Stimulated activated naive B cell treated with anti-CD40 and anti-IgM and Interleukin-4, amounts not matched to agents 10 μg/mL and 1 μg/mL and 100 μg/mL, for 72 hours (primary cell): ENCODE measurements around the gene NFKB1.

ENCODE experiments used
- ATAC-seq, 2 donors: fragments of 150-1000 bp; cut with Tn5 transposase; replicated peaks; 2 replicates each; pipeline ENCODE4 v1.10.0; 2021; ENCODE audit warnings: moderate library complexity in 1 of 2
- DNase-seq: peaks from one replicate; pipeline ENCODE4 v3.0.0; 2021
- H3K27ac Mint-ChIP-seq: one replicate; pipeline ENCODE4 v1.8.0; 2022; ENCODE audit warnings: mild to moderate bottlenecking, mixed read lengths
- H3K27me3 Mint-ChIP-seq, 2 donors: one replicate each; pipeline ENCODE4 v1.8.0; 2022; ENCODE audit warnings: mixed read lengths in 2 of 2
- H3K36me3 Mint-ChIP-seq, 2 donors: one replicate each; pipeline ENCODE4 v1.8.0; 2022; ENCODE audit warnings: mixed read lengths in 2 of 2, mild to moderate bottlenecking in 1 of 2
- H3K4me1 Mint-ChIP-seq, 2 donors: one replicate each; pipeline ENCODE4 v1.8.0; 2022; ENCODE audit warnings: mixed read lengths in 2 of 2, mild to moderate bottlenecking in 1 of 2
- H3K4me3 Mint-ChIP-seq, 2 donors: one replicate each; pipeline ENCODE4 v1.8.0; 2022; ENCODE audit warnings: mild to moderate bottlenecking in 2 of 2, mixed read lengths in 2 of 2, moderate library complexity in 1 of 2
- H3K9me3 Mint-ChIP-seq, 2 donors: one replicate each; pipeline ENCODE4 v1.8.0; 2022; ENCODE audit warnings: mixed read lengths in 2 of 2, mild to moderate bottlenecking in 1 of 2

The NFKB1 gene

GRCh38 chr4:102594000-102594399, 92.8 kb downstream of the NFKB1 start:
- Mint-ChIP-seq H3K9me3 (peaks cover 0 to 2% of the 10 kb centered on the region in 2 donors), H3K4me3 (no peak overlapping the region), H3K4me1 (peaks cover 51 to 72% of the 10 kb centered on the region in 2 donors), H3K27me3 (no peaks in the 10 kb centered on the region), H3K27ac (no peak overlapping the region), H3K36me3 (peaks cover 78 to 90% of the 10 kb centered on the region in 2 donors)
- no peak for DNase-seq
- ATAC-seq = no peak

GRCh38 chr4:102596532-102596931, 95.4 kb downstream of the NFKB1 start:
- Mint-ChIP-seq H3K27me3 (no peaks in the 10 kb centered on the region), H3K9me3 (no peaks in the 10 kb centered on the region), H3K36me3 (peaks cover 70 to 86% of the 10 kb centered on the region in 2 donors), H3K4me1 (peaks cover 51 to 76% of the 10 kb centered on the region in 2 donors), H3K27ac (peak overlapping the region; percentile 83), H3K4me3 (peak overlapping the region in 1 of 2 donors; percentile 16)
- no peak for DNase-seq
- ATAC-seq = no peak

DNA sequence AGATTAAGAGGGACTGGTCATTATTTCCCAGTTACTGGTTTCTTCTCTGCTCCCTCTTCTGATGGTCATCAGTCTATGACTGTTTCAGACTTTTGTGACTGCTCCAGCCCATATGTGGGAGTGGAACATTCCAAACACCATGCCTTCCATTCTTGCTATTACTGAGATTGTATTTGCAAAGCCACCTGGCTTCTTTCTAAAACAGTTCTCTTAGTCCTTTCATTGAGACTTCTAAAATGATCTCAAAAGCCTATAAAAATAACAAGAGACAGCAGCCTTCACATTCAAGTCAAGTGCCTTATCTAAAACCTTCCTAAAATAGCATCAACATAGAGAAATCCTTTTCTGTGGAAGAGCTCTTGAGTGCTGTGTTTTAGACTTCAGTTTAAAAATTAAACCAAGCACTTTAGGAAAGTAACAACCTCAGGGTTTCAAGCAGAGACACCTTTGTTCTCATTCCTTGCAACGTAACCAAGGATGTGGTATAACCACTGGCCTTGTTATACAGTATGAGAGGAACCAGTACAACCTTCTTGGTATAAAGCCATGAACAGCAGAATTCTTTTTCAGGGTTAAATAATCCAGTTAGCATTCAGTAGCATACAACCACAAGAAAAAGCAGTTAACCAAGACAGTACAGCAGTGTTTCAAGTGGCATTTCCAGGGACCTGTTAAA, 97.1 kb downstream of the NFKB1 start:
- DNase-seq (no peak), ATAC-seq (peak; percentile 83 to 84)
- Mint-ChIP-seq H3K36me3 (peaks cover 64 to 79% of the 10 kb centered on the region in 2 donors), H3K4me1 (peaks cover 41 to 61% of the 10 kb centered on the region in 2 donors), H3K27me3 (no peaks in the 10 kb centered on the region), H3K27ac (peak overlapping the region; percentile 89), H3K9me3 (no peaks in the 10 kb centered on the region), H3K4me3 (peak overlapping the region; percentile 61 to 64)

DNA sequence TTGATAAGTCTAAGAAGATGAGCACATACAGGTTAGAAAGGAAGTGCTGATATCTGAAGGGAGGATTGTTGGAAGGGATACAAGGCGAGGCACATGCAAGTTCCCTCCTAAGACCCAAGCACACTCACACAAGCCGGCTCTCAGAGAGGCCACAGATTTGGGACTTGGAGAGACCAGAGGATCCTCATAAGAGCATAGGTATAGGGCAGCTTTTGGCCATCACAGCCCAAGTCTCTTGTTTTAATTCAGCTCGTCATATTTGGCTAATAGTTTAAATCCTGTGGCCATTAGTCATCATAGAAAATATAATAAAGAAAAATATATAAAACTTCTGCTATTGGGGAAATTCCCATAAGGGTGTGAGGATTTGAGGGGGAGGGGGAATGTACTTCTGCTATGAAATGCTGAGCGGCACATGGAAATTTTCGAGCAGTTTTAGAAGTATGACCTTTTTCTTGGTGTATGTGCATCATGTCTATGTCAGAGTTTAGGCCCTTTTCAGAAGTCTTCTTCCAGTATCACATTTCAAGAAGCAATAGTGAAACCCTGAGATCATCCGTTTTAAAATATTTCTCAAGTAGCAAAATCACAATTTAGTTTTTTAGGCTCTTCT, 97.7 kb downstream of the NFKB1 start:
- peak overlapping the region; percentile 61 to 64 for H3K4me3 Mint-ChIP-seq
- ATAC-seq = peak; percentile 83 to 87
- H3K9me3 Mint-ChIP-seq = no peaks in the 10 kb centered on the region
- peak overlapping the region; percentile 89 for H3K27ac Mint-ChIP-seq
- no peaks in the 10 kb centered on the region for H3K27me3 Mint-ChIP-seq
- H3K4me1 Mint-ChIP-seq = peaks cover 41 to 57% of the 10 kb centered on the region in 2 donors
- DNase-seq = peak; percentile 31
- peaks cover 64 to 82% of the 10 kb centered on the region in 2 donors for H3K36me3 Mint-ChIP-seq

DNA sequence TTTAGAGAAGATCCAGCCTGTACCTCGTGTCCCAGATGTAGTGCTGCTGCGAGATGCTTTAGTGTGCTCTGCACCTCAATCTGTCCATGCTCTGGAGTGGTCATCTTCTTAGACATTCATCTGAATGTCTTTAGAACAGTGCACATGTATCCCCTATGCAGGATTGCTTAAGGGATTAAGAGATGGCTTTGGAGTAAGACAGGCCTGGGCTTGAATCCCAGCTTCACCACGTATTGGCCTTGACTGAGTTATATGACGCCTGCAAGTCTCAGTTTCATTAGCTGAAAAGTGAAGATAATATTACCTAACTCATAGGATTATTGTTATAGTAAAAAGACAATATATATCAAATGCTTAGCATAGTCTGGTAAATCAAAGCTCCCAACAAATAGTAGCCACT, 98.3 kb downstream of the NFKB1 start:
- ATAC-seq = peak; percentile 1 to 6
- Mint-ChIP-seq H3K9me3 (no peaks in the 10 kb centered on the region), H3K36me3 (peaks cover 59 to 80% of the 10 kb centered on the region in 2 donors), H3K27ac (peak overlapping the region; percentile 89), H3K27me3 (no peaks in the 10 kb centered on the region), H3K4me1 (peaks cover 41 to 57% of the 10 kb centered on the region in 2 donors), H3K4me3 (peak overlapping the region; percentile 30 to 61)
- DNase-seq = no peak

GRCh38 chr4:102599886-102600285, 98.7 kb downstream of the NFKB1 start:
- DNase-seq = no peak
- no peaks in the 10 kb centered on the region for H3K9me3 Mint-ChIP-seq
- no peak for ATAC-seq
- H3K27me3 Mint-ChIP-seq = no peaks in the 10 kb centered on the region
- no peak overlapping the region for H3K4me3 Mint-ChIP-seq
- H3K4me1 Mint-ChIP-seq = peaks cover 41 to 57% of the 10 kb centered on the region in 2 donors
- peak overlapping the region; percentile 83 for H3K27ac Mint-ChIP-seq
- H3K36me3 Mint-ChIP-seq = peaks cover 56 to 80% of the 10 kb centered on the region in 2 donors

DNA sequence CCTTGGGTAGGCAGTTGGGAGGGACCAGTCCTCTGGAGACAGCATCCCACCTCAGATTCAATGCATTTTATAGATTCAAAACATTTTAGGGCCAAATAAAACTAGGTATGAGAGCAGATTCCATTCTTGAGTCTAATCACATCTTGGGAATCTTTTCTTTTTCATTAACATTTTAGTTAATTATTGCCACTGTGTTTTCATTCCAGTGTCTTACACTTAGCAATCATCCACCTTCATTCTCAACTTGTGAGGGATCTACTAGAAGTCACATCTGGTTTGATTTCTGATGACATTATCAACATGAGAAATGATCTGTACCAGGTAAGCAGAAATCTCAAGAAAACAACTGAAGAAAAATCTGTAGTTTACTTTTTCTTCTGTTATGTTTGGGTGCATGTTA, 99.5 kb downstream of the NFKB1 start:
- H3K4me1 Mint-ChIP-seq = peaks cover 39 to 57% of the 10 kb centered on the region in 2 donors
- peaks cover 57 to 79% of the 10 kb centered on the region in 2 donors for H3K36me3 Mint-ChIP-seq
- H3K9me3 Mint-ChIP-seq = no peaks in the 10 kb centered on the region
- DNase-seq (no peak), ATAC-seq (no peak)
- no peaks in the 10 kb centered on the region for H3K27me3 Mint-ChIP-seq
- H3K27ac Mint-ChIP-seq = peak overlapping the region; percentile 68
- H3K4me3 Mint-ChIP-seq = no peak overlapping the region

GRCh38 chr4:102601586-102602227, 100.5 kb downstream of the NFKB1 start:
- Mint-ChIP-seq H3K27me3 (no peaks in the 10 kb centered on the region), H3K27ac (peak overlapping the region; percentile 86), H3K4me1 (peaks cover 31 to 47% of the 10 kb centered on the region in 2 donors), H3K36me3 (peaks cover 52 to 75% of the 10 kb centered on the region in 2 donors), H3K9me3 (no peaks in the 10 kb centered on the region), H3K4me3 (peak overlapping the region in 1 of 2 donors; percentile 17)
- no peak for DNase-seq
- no peak for ATAC-seq

DNA sequence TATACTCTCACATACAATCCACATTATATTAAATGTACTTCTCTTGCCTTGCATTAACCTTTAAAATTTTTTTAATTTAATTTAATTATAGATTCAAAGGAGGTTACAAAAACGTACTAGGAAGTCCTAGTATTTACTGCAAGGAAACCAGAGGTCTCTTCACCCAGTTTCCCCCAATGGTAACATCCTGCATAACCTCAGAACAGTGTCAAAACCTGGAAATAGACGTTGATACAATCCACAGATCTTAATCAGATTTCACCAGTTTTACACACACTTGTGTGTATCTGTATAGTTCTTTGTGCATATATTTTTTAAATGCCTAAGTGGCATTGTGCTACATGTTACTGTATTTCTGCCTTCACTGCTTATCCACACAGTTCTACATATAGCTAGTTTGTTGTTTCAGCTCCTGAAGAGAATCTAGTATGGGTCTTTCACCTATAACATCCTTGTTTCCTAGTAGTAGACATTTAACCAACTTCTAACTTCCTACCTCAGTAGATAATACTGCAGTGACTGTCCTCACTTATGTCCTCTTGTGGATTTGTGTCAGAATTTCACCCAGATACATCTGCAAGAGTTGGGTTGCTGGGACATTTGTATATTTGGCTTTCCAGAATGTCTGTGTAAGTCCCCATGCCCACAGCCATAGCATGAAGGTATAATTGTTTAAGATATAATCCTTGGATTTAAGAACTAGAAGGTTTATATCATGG, 103.2 kb downstream of the NFKB1 start:
- Mint-ChIP-seq H3K36me3 (peaks cover 46 to 66% of the 10 kb centered on the region in 2 donors), H3K27me3 (no peaks in the 10 kb centered on the region), H3K27ac (peak overlapping the region; percentile 31), H3K4me1 (peaks cover 10 to 25% of the 10 kb centered on the region in 2 donors), H3K4me3 (no peak overlapping the region), H3K9me3 (no peaks in the 10 kb centered on the region)
- no peak for DNase-seq
- ATAC-seq = no peak

DNA sequence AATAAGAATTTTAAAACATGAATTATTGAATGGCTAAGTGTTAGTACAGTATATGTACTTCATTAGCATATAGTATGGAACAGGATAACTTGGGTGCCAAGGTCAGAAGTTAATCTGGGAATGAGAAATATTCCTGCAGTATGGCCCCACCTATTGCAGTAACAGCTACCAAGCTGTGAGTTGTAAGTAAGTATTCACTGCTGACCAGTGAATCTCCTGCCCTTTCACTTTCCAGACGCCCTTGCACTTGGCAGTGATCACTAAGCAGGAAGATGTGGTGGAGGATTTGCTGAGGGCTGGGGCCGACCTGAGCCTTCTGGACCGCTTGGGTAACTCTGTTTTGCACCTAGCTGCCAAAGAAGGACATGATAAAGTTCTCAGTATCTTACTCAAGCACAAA, 105.1 kb downstream of the NFKB1 start:
- H3K27ac Mint-ChIP-seq = peak overlapping the region; percentile 69
- no peaks in the 10 kb centered on the region for H3K9me3 Mint-ChIP-seq
- no peaks in the 10 kb centered on the region for H3K27me3 Mint-ChIP-seq
- H3K4me3 Mint-ChIP-seq = no peak overlapping the region
- peaks cover 7 to 22% of the 10 kb centered on the region in 2 donors for H3K4me1 Mint-ChIP-seq
- DNase-seq (no peak), ATAC-seq (no peak)
- peaks cover 48 to 68% of the 10 kb centered on the region in 2 donors for H3K36me3 Mint-ChIP-seq

DNA sequence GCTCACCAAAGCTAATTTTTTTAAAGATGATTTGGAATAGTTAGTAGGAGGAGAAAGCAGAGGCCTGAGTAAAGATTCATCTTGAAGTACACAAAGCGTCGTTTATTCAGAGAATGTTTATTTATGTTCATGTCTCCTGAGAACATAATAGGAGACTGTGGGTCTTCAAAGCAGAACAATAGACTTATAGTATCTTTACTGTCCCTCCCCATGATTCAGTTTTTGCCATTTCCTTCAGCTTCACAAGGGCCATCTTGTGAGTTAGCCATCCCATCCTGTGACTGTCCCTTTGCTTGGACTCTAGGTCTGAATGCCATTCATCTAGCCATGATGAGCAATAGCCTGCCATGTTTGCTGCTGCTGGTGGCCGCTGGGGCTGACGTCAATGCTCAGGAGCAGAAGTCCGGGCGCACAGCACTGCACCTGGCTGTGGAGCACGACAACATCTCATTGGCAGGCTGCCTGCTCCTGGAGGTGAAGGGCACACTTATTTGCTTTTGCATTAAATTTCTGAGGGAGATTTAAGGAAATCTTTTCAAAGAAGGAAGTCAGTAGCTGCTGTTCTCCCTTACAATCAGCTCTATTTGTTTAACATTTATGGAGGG, 105.8 kb downstream of the NFKB1 start:
- ATAC-seq (no peak), DNase-seq (no peak)
- H3K4me1 Mint-ChIP-seq = peaks cover 13 to 25% of the 10 kb centered on the region in 2 donors
- H3K9me3 Mint-ChIP-seq = no peaks in the 10 kb centered on the region
- H3K27ac Mint-ChIP-seq = peak overlapping the region; percentile 69
- no peak overlapping the region for H3K4me3 Mint-ChIP-seq
- no peaks in the 10 kb centered on the region for H3K27me3 Mint-ChIP-seq
- peaks cover 48 to 68% of the 10 kb centered on the region in 2 donors for H3K36me3 Mint-ChIP-seq

DNA sequence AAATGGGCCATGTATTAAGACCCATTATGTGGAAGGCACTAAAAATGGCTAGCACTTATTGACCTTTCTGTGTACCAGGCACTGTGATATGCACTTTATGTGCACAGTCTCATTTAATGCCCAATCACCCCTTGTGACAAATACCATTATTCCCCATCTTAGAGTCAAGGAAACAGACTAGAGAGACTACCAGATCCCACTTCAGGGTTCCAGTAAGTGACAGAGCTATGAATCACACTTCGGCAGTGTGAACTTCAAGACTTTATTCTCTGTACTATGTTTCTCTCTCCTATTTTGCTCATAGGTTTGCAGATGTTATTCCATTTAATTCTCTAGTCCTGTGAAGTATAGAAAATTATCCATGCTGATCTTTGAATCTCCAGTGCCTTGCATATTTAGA, 107.0 kb downstream of the NFKB1 start:
- H3K9me3 Mint-ChIP-seq = no peaks in the 10 kb centered on the region
- no peaks in the 10 kb centered on the region for H3K27me3 Mint-ChIP-seq
- H3K4me1 Mint-ChIP-seq = peaks cover 20 to 37% of the 10 kb centered on the region in 2 donors
- no peak for ATAC-seq
- H3K36me3 Mint-ChIP-seq = peaks cover 54 to 78% of the 10 kb centered on the region in 2 donors
- no peak for DNase-seq
- no peak overlapping the region for H3K27ac Mint-ChIP-seq
- H3K4me3 Mint-ChIP-seq = no peak overlapping the region

DNA sequence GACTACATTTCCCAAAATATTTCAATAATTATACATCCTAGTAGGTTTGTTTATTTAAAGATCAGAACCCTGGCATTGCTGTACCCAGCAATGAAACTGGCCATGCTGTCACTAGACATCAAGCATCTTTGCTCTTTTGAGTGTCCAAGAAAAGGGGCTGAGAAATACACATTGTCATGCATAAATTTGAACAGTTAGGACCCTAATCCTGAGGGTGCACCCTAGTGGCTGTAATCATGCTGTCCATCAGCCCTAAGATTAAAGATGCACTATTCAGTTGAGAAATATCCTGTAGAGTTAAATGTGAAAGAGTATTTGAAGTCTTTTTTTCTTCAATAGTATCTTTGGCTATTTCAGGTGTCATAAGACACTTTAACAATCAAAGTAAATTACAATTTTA, 108.8 kb downstream of the NFKB1 start:
- H3K27me3 Mint-ChIP-seq = no peaks in the 10 kb centered on the region
- peak overlapping the region; percentile 48 for H3K27ac Mint-ChIP-seq
- peaks cover 0 to under 1% of the 10 kb centered on the region in 2 donors for H3K9me3 Mint-ChIP-seq
- peaks cover 29 to 55% of the 10 kb centered on the region in 2 donors for H3K4me1 Mint-ChIP-seq
- ATAC-seq = no peak
- H3K36me3 Mint-ChIP-seq = peaks cover 67 to 82% of the 10 kb centered on the region in 2 donors
- DNase-seq = no peak
- H3K4me3 Mint-ChIP-seq = no peak overlapping the region

DNA sequence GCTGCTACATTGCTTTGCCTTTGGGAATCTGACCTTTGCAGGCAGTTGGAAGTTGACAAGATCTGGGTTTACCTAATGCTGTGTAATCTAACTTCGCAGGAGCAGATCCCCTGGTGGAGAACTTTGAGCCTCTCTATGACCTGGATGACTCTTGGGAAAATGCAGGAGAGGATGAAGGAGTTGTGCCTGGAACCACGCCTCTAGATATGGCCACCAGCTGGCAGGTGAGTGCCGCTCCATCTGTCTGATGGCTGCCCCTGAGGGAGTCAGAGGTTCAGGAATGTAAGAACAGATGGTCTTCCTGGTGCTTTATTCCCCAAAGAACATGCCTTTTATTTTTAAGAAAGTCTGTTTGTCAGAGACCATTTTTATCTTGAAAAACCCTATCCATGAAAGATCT, 109.3 kb downstream of the NFKB1 start:
- H3K27me3 Mint-ChIP-seq = no peaks in the 10 kb centered on the region
- H3K4me3 Mint-ChIP-seq = no peak overlapping the region
- H3K9me3 Mint-ChIP-seq = peaks cover 3 to 4% of the 10 kb centered on the region in 2 donors
- H3K27ac Mint-ChIP-seq = peak overlapping the region; percentile 56
- DNase-seq (no peak), ATAC-seq (no peak)
- peaks cover 66 to 82% of the 10 kb centered on the region in 2 donors for H3K36me3 Mint-ChIP-seq
- H3K4me1 Mint-ChIP-seq = peaks cover 32 to 59% of the 10 kb centered on the region in 2 donors
